ENCODE results near the gene NCKAP1. TPM values are rescaled to one million over a fixed set of nuclear protein-coding genes. Genes with fewer than 3 reads are reported as not detected.

The NCKAP1 gene
- total RNA-seq, 1 experiment from 2014 or later: 112 TPM

DNA sequence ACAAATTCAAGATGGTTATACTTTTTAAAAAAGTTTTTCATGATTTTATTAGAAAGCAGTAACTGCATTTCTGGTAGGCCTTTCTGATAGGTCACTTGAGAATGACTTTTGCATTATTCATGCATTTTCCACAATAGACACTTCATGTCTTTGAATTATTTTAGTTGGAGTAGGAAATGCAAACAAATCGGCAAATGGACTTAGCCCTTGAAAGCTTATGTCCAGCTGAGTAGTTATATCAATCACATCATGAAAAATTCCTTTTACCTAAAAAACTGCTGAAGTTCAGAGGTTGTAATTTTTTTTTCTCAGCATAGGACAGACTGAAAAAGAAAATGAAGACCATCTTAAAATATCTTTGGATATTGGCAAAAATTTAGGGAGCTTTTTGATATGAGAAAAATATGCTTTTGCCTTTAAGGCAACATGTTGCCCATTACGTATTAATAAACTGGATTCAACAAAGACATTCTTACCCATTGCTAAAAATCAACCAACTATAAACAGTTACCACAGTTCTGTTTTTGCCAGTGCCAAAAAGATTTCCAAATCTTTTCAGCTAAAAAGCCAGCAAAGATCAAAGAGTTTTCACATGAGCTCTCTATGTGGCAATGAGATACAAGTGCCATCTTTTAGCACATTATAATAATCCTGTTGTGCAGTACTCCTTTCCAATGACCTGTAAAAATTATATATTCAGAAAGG lies 126.3 kb downstream of the NCKAP1 start:
- Histone ChIP-seq H3K79me1 (ENCODE audit: insufficient read depth, low read depth, low read length, poor library complexity, severe bottlenecking) (no peaks in the 10 kb centered on the region), H3K18ac (ENCODE audit: insufficient read length, low read depth, low read length) (no peak overlapping the region), H3K23ac (ENCODE audit: insufficient read length, low read depth, low read length) (no peak overlapping the region), H2AK5ac (ENCODE audit: insufficient read length, low read length) (no peak overlapping the region), H3K4ac (ENCODE audit: low read depth, low read length) (no peak overlapping the region), H3K9me3 (ENCODE audit: control insufficient read depth, low read depth, low read length) (no peaks in the 10 kb centered on the region), H2BK15ac (ENCODE audit: low read depth, low read length) (no peak overlapping the region), H4K8ac (replicated peaks; ENCODE audit: insufficient read length, low read depth, low read length) (no peak overlapping the region), H2BK5ac (ENCODE audit: insufficient read length, low read length) (no peak overlapping the region), H3K23me2 (ENCODE audit: insufficient read length, low read depth, low read length, poor library complexity, severe bottlenecking) (no peaks in the 10 kb centered on the region), H3K79me2 (ENCODE audit: insufficient read depth, low read length) (no peaks in the 10 kb centered on the region), H3K9ac (ENCODE audit: extremely low read depth, insufficient read length, low read length) (no peak overlapping the region), H3K56ac (ENCODE audit: insufficient read length, low read depth, low read length) (no peak overlapping the region), H3K4me2 (ENCODE audit: insufficient read depth, insufficient read length, low read length) (no peak overlapping the region), H4K20me1 (ENCODE audit: control insufficient read depth, insufficient read depth, insufficient read length) (no peaks in the 10 kb centered on the region), H2AFZ (ENCODE audit: low read length) (no peak overlapping the region), H3K4me1 (ENCODE audit: insufficient read depth, low read length) (no peaks in the 10 kb centered on the region; the same call in 1 of the 2 replicates), H3K27me3 (ENCODE audit: insufficient read depth, low read length) (no peaks in the 10 kb centered on the region), H3K14ac (ENCODE audit: insufficient read depth, low read length) (no peak overlapping the region), H2BK120ac (ENCODE audit: low read depth, low read length, poor library complexity, severe bottlenecking) (no peak overlapping the region), H4K91ac (ENCODE audit: insufficient read length, low read depth, low read length) (no peak overlapping the region), H3T11ph (ENCODE audit: low read length) (no peak overlapping the region), H2BK12ac (ENCODE audit: insufficient read length, low read depth, low read length) (no peak overlapping the region), H4K5ac (ENCODE audit: insufficient read length, low read depth, low read length) (no peak overlapping the region), H2BK20ac (ENCODE audit: low read depth, low read length, poor library complexity, severe bottlenecking) (no peak overlapping the region), H3K27ac (ENCODE audit: insufficient read length, low read depth, low read length) (no peak overlapping the region)
- Mint-ChIP-seq H3K36me3 (ENCODE audit: insufficient read depth in 1 of 3, low read depth in 3 of 3) (peaks cover 6 to 25% (median 22%) of the 10 kb centered on the region in 3 experiments), H3K27ac (no peak overlapping the region), H3K4me1 (peaks cover 10 to 12% of the 10 kb centered on the region in 2 experiments), H3K9me3 (no peaks in the 10 kb centered on the region), H3K27me3 (ENCODE audit: low read depth) (no peaks in the 10 kb centered on the region), H3K4me3 (no peak overlapping the region)
- TF ChIP-seq, protein P1, sequence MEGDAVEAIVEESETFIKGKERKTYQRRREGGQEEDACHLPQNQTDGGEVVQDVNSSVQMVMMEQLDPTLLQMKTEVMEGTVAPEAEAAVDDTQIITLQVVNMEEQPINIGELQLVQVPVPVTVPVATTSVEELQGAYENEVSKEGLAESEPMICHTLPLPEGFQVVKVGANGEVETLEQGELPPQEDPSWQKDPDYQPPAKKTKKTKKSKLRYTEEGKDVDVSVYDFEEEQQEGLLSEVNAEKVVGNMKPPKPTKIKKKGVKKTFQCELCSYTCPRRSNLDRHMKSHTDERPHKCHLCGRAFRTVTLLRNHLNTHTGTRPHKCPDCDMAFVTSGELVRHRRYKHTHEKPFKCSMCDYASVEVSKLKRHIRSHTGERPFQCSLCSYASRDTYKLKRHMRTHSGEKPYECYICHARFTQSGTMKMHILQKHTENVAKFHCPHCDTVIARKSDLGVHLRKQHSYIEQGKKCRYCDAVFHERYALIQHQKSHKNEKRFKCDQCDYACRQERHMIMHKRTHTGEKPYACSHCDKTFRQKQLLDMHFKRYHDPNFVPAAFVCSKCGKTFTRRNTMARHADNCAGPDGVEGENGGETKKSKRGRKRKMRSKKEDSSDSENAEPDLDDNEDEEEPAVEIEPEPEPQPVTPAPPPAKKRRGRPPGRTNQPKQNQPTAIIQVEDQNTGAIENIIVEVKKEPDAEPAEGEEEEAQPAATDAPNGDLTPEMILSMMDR (conservative IDR thresholded peaks at IDR 0.05): no peak
- DNase-seq: no peak
- WGBS (ENCODE audit: extremely low coverage, insufficient read length, low lambda C conversion rate): no CpG with 5 or more reads among the region's 2 CpGs

Data from H9 (cell line).